Panc1 (cell line): ENCODE measurements around the gene SLC41A3.

Experiments used
- POLR2AphosphoS5 ChIP-seq: IDR thresholded peaks from 2 replicates; pipeline ENCODE4 v1.6.1; 2012; ENCODE audit warnings: mild to moderate bottlenecking, low read depth, low read length, moderate library complexity
- TCF7L2 ChIP-seq: IDR thresholded peaks from 2 replicates; pipeline ENCODE4 v1.6.1; 2011; ENCODE audit warnings: mild to moderate bottlenecking, low read depth, low read length, inconsistent platforms
- TF ChIP-seq, protein P1 (sequence below): fragments of 450-650 bp; IDR thresholded peaks from 2 replicates; pipeline ENCODE4 v1.5.1; 2017; ENCODE audit warnings: mild to moderate bottlenecking

DNA sequence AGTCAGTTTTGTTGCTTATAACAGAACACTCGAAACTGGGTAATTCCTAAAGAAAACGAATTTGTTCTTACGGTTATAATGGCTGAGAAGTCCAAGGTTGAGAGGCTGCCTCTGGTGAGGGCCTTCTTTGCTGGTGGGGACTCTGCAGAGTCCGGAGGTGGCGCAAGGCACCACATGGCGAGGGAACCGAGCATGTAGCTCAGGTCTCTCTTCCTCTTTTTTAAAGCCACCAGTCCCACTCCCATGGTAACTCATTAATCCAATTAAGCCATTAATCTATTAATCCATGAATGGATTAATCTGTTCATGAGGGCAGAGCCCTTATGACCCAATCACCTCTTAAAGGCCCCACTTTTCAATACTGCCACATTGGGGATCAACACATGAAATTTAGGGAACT, 64.9 kb downstream of the SLC41A3 start:
- TF ChIP-seq, protein P1, sequence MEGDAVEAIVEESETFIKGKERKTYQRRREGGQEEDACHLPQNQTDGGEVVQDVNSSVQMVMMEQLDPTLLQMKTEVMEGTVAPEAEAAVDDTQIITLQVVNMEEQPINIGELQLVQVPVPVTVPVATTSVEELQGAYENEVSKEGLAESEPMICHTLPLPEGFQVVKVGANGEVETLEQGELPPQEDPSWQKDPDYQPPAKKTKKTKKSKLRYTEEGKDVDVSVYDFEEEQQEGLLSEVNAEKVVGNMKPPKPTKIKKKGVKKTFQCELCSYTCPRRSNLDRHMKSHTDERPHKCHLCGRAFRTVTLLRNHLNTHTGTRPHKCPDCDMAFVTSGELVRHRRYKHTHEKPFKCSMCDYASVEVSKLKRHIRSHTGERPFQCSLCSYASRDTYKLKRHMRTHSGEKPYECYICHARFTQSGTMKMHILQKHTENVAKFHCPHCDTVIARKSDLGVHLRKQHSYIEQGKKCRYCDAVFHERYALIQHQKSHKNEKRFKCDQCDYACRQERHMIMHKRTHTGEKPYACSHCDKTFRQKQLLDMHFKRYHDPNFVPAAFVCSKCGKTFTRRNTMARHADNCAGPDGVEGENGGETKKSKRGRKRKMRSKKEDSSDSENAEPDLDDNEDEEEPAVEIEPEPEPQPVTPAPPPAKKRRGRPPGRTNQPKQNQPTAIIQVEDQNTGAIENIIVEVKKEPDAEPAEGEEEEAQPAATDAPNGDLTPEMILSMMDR: no peak
- TF ChIP-seq TCF7L2 (no peak), POLR2AphosphoS5 (no peak)
